Stomach (tissue), 9 donors: ENCODE measurements around the gene OPCML. TPM values are rescaled to one million over a fixed set of nuclear protein-coding genes. Genes with fewer than 3 reads are reported as not detected.

Experiments used
- DNase-seq, 2 donors: peaks; one replicate each; pipeline versions ENCODE4 v3.0.0 to v3.0.0-alpha.2; 2013 to 2019
- H3K27ac ChIP-seq, 5 donors: fragments of 200-600 bp in 4 of 5; sonication (generic) in 4 of 5; one replicate each; pipeline ENCODE4 v1.5.1; 2013 to 2019; ENCODE audit warnings: mild to moderate bottlenecking in 1 of 5, moderate library complexity in 1 of 5
- H3K27me3 ChIP-seq, 3 donors: fragments of 200-600 bp; sonication (generic); one replicate each; pipeline ENCODE4 v1.5.1; 2017 to 2019; ENCODE audit warnings: mixed run types in 1 of 3
- H3K36me3 ChIP-seq, 4 donors: fragments of 200-600 bp; sonication (generic); 1 replicate in 3 of 4; 2 replicates in 1 of 4; pipeline ENCODE4 v1.5.1; 2016 to 2019
- H3K4me1 ChIP-seq, 4 donors: fragments of 200-600 bp; sonication (generic); one replicate each; pipeline ENCODE4 v1.5.1; 2016 to 2019
- H3K4me3 ChIP-seq, 4 donors: fragments of 200-600 bp; sonication (generic) in 3 of 4; one replicate each; pipeline ENCODE4 v1.5.1; 2016 to 2019; ENCODE audit warnings: mild to moderate bottlenecking in 1 of 4
- H3K9me3 ChIP-seq, 4 donors: fragments of 200-600 bp; sonication (generic); one replicate each; pipeline ENCODE4 v1.5.1; 2016 to 2019
- CTCF ChIP-seq, 7 experiments: fragments of 450-650 bp in 4 of 7; fragments of 200-600 bp in 3 of 7; sonication (generic) in 3 of 7; IDR thresholded peaks; one replicate each; pipeline ENCODE4 v1.5.1; 2016 to 2019; ENCODE audit warnings: antibody characterized with exemption in 7 of 7, control low read depth in 2 of 7, mild to moderate bottlenecking in 1 of 7
- EP300 ChIP-seq: sonication (generic); formaldehyde crosslinking; IDR thresholded peaks from one replicate; pipeline ENCODE4 v1.6.1; 2017; ENCODE audit warnings: antibody characterized with exemption
- POLR2A ChIP-seq, 4 donors: fragments of 450-650 bp; IDR thresholded peaks; one replicate each; pipeline ENCODE4 v1.6.1; 2016; ENCODE audit warnings: antibody characterized with exemption in 4 of 4, control low read depth in 2 of 4, mild to moderate bottlenecking in 1 of 4, moderate library complexity in 1 of 4
- POLR2AphosphoS5 ChIP-seq, 3 donors: sonication (generic); formaldehyde crosslinking; IDR thresholded peaks; one replicate each; pipeline ENCODE4 v1.6.1; 2016; ENCODE audit warnings: antibody characterized with exemption in 3 of 3
- WGBS, 5 donors: extraction: QIAGEN DNeasy Blood & Tissue Kit in 3 of 5; methylation state at CpG; one replicate each; pipeline versions ENCODE4 v1.1.5 to v1.1.7; 2013 to 2018; 5-methylcytosine and 5-hydroxymethylcytosine counted together
- intact Hi-C: fragments of 100-400 bp; cut with DNase I; formaldehyde crosslinking; loops from one replicate; pipeline ENCODE4 v1.15.1; 2023; ENCODE audit warnings: low total_unique reads
- polyA plus RNA-seq, 3 donors: library from polyadenylated mRNA; stranded (reverse); fragments of 200-250 nt; gene quantifications; one replicate each; pipeline ENCODE4 v1.2.3, GENCODE V29; 2013
- total RNA-seq, 5 donors: library from RNA; depleted of rRNA; stranded (reverse); fragments of >200 nt; gene quantifications; one replicate each; pipeline versions ENCODE4 v1.1.0 to v1.2.3, GENCODE V29; 2014 to 2016
- donor health status: healthy with polysubstance abuse.
- donor health status: Bipolar disorder and iron deficiency.
- donor health status: healthy.

OPCML gene
- total and polyA plus RNA-seq, 8 donors, result 0.03 to 0.92 (median 0.55) TPM; not detected in 3

DNA sequence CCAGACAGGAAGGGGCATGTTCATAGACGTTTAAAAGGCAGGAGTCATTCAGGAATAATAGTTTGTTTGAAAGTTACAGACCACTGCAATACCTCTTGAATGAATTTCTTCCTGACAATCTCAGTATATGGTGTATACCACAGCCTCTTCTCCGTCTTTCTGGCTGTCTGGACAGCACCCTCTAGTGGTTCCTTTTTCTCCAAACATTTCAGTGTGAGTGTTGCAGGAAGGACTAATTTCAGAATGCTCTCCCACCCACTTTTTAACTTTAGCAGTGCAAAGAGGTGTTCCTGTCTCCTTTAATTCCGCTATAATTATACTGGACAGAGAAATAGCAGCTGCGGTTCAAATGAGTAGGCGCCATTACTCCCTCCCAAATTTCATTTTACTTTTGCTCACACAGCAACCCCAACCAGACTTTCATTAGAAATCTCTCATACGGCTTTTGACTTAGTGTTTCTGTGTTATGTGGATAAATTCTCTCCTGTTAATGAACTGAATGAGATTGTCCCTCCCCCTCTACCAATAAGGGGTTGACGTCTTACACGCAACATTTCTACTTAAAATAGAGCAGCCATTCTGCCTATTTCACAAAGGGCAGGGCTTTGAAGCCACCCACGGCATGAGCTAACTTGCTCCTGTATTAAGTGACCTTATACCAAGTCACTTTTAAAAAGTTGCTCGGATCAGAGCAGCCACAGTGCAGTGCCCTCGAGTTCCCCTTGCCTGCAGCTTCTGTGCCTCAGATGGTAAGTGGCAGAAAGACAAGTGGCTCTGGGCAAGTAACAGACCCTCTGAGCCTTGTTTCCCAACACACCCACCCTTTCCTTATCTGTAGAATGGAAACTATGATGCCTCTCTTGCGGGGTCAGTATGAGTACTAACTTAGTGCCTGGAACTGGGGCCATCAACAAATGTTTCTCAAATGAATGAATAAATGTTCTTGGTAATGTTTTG lies 368.6 kb downstream of the OPCML start:
- WGBS, 5 donors, result 32 to 42% (median 39%) methylated on average over 12 of the region's 12 CpGs
- TF ChIP-seq POLR2AphosphoS5 (IDR thresholded peaks at IDR 0.05), result no peak
- TF ChIP-seq CTCF (IDR thresholded peaks at IDR 0.05), result peak in 5 of 7 experiments; percentile 32 to 71 (median 59)
- no peak for TF ChIP-seq POLR2A (IDR thresholded peaks at IDR 0.05)
- TF ChIP-seq EP300, result no peak
- Histone ChIP-seq H3K36me3 (no peaks in the 10 kb centered on the region), H3K27ac (no peak overlapping the region), H3K4me3 (no peak overlapping the region), H3K4me1 (peaks cover 8 to 24% (median 19%) of the 10 kb centered on the region in 4 donors), H3K9me3 (no peaks in the 10 kb centered on the region), H3K27me3 (no peaks in the 10 kb centered on the region)
- intact Hi-C loops, result no loop called here
- peak in 1 of 2 donors; percentile 85 for DNase-seq

- Histone ChIP-seq H3K36me3 (no peaks in the 10 kb centered on the region), H3K27ac (peak overlapping the region in 3 of 5 donors; percentile 32 to 54 (median 42)), H3K9me3 (no peaks in the 10 kb centered on the region), H3K4me1 (peaks cover 8 to 24% (median 19%) of the 10 kb centered on the region in 4 donors), H3K27me3 (peaks cover 0 to 9% (median 0%) of the 10 kb centered on the region in 3 donors), H3K4me3 (peak overlapping the region in 1 of 4 donors; percentile 10)
- intact Hi-C loops, result no loop called here
- peak; percentile 68 to 83 for DNase-seq
- 19 to 38% (median 26%) methylated on average over 12 of the region's 12 CpGs for WGBS, 5 donors
- TF ChIP-seq POLR2AphosphoS5 (IDR thresholded peaks at IDR 0.05) (peak in 1 of 3 donors; percentile 46), POLR2A (IDR thresholded peaks at IDR 0.05) (no peak)
Measured at GRCh38 chr11:133162227-133162626, 370.1 kb downstream of the OPCML start.

- Histone ChIP-seq H3K36me3 (no peaks in the 10 kb centered on the region), H3K27me3 (peaks cover 0 to 22% (median 4%) of the 10 kb centered on the region in 3 donors), H3K9me3 (no peaks in the 10 kb centered on the region), H3K27ac (no peak overlapping the region), H3K4me3 (no peak overlapping the region), H3K4me1 (peaks cover 8 to 24% (median 19%) of the 10 kb centered on the region in 4 donors)
- TF ChIP-seq POLR2AphosphoS5 (IDR thresholded peaks at IDR 0.05), result no peak
- no peak for TF ChIP-seq EP300
- no peak for TF ChIP-seq POLR2A (IDR thresholded peaks at IDR 0.05)
- no peak for TF ChIP-seq CTCF (IDR thresholded peaks at IDR 0.05)
- WGBS, 5 donors, result 78 to 93% (median 88%) methylated on average over 7 of the region's 7 CpGs
- DNase-seq, result no peak
- intact Hi-C loops, result no loop called here
Measured at GRCh38 chr11:133160754-133161153, 371.5 kb downstream of the OPCML start.

GRCh38 chr11:133156986-133157745 lies 375.1 kb downstream of the OPCML start:
- intact Hi-C loops, result no loop called here
- peak in 1 of 2 donors; percentile 38 for DNase-seq
- 46 to 71% (median 54%) methylated on average over 17 of the region's 17 CpGs for WGBS, 5 donors
- Histone ChIP-seq H3K9me3 (no peaks in the 10 kb centered on the region), H3K36me3 (no peaks in the 10 kb centered on the region), H3K27ac (no peak overlapping the region), H3K4me1 (peaks cover 3% of the 10 kb centered on the region in 4 donors), H3K4me3 (no peak overlapping the region), H3K27me3 (peaks cover 0 to 40% (median 11%) of the 10 kb centered on the region in 3 donors)
- TF ChIP-seq CTCF (IDR thresholded peaks at IDR 0.05), result no peak
- no peak for TF ChIP-seq POLR2AphosphoS5 (IDR thresholded peaks at IDR 0.05)
- TF ChIP-seq POLR2A (IDR thresholded peaks at IDR 0.05), result no peak
- TF ChIP-seq EP300, result no peak
